Naive B cell (primary cell): ENCODE data around the gene SMIM32. TPM values are rescaled to one million over a fixed set of nuclear protein-coding genes. Genes with fewer than 3 reads are reported as not detected.

Experiments used
- ATAC-seq, 2 donors: fragments of 150-1000 bp; cut with Tn5 transposase; 2 replicates each; pipeline ENCODE4 v1.10.0; 2021; ENCODE audit warnings: low read depth in 2 of 2, mild to moderate bottlenecking in 2 of 2, moderate library complexity in 2 of 2
- DNase-seq: peaks from one replicate; pipeline ENCODE4 v3.0.0; 2022
- H3K27ac Mint-ChIP-seq, 6 donors: one replicate each; pipeline ENCODE4 v1.8.0; 2020 to 2022; ENCODE audit warnings: mild to moderate bottlenecking in 6 of 6, mixed read lengths in 6 of 6, moderate library complexity in 5 of 6, inconsistent platforms in 2 of 6
- H3K27me3 Mint-ChIP-seq, 3 donors: one replicate each; pipeline ENCODE4 v1.8.0; 2021 to 2022; ENCODE audit warnings: mixed read lengths in 3 of 3, mild to moderate bottlenecking in 1 of 3
- H3K36me3 Mint-ChIP-seq, 2 donors: one replicate each; pipeline ENCODE4 v1.8.0; 2020 to 2022; ENCODE audit warnings: mixed read lengths in 2 of 2, inconsistent platforms in 1 of 2, mild to moderate bottlenecking in 1 of 2
- H3K4me1 Mint-ChIP-seq, 3 donors: one replicate each; pipeline ENCODE4 v1.8.0; 2020 to 2022; ENCODE audit warnings: mixed read lengths in 3 of 3, inconsistent platforms in 1 of 3, mild to moderate bottlenecking in 1 of 3, moderate library complexity in 1 of 3
- H3K4me3 Mint-ChIP-seq, 8 donors: one replicate each; pipeline ENCODE4 v1.8.0; 2020 to 2022; ENCODE audit warnings: mild to moderate bottlenecking in 8 of 8, mixed read lengths in 8 of 8, moderate library complexity in 8 of 8, inconsistent platforms in 2 of 8
- H3K9me3 Mint-ChIP-seq, 7 donors: one replicate each; pipeline ENCODE4 v1.8.0; 2020 to 2022; ENCODE audit warnings: mixed read lengths in 7 of 7, mild to moderate bottlenecking in 5 of 7, inconsistent platforms in 2 of 7, moderate library complexity in 1 of 7
- polyA plus RNA-seq, 6 donors: library from polyadenylated mRNA; unstranded; fragments of 300-500 nt; fragmentation: Illumina TruSeq; gene quantifications; one replicate each; pipeline ENCODE4 v1.2.3, GENCODE V29; 2021; ENCODE audit warnings: low read depth in 6 of 6

Gene SMIM32
- polyA plus RNA-seq, 6 donors from 2014 or later = not detected

GRCh38 chr5:136190904-136191303 lies 2.1 kb downstream of the SMIM32 start:
- Mint-ChIP-seq H3K36me3 (peaks cover 21 to 25% of the 10 kb centered on the region in 2 donors), H3K4me3 (no peak overlapping the region)
- DNase-seq = no peak

DNA sequence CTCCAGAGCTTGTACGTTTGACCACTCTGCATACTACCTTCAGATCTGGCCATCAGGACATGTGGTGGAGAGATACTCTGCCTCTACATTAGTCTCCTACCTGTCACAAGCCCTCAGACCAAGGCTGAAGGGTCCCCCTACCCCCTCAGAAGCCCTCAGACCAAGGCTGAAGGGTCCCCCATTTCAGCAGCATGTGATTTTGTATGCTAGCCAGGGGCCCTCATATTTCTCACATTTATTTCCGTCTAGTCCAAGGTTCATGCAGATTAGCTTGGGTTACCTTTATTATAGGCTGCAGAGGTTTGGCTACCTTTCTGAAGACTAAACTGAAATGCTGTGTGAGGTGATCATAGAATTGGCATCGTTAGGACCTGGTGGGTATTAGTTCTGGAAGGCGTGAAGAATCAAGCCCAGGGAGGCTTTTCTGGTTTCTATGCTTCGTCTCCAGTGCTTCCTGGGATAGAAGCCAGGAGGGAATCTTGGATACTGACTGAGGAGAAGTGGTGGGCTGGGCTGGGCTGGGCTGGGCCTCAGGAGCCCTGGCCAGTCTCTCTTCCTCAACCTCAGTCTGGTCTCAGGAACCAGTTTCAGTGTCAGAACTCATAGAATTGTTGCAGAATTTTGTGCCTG lies 2.8 kb downstream of the SMIM32 start:
- DNase-seq (no peak), ATAC-seq (no peak)
- Mint-ChIP-seq H3K9me3 (peaks cover 0 to 7% (median 0%) of the 10 kb centered on the region in 7 donors), H3K27ac (no peak overlapping the region), H3K4me3 (no peak overlapping the region), H3K27me3 (peaks cover 25 to 45% (median 39%) of the 10 kb centered on the region in 3 donors), H3K4me1 (peaks cover 0 to 12% (median 12%) of the 10 kb centered on the region in 3 donors), H3K36me3 (peaks cover 21 to 25% of the 10 kb centered on the region in 2 donors)

More at GRCh38 chr5:136190904-136191303, 2.1 kb downstream of the SMIM32 start:
- no peak for ATAC-seq
- Mint-ChIP-seq H3K27me3 (peaks cover 26 to 52% (median 46%) of the 10 kb centered on the region in 3 donors), H3K27ac (no peak overlapping the region), H3K4me1 (peaks cover 0 to 12% (median 12%) of the 10 kb centered on the region in 3 donors), H3K9me3 (peaks cover 0 to 7% (median 0%) of the 10 kb centered on the region in 7 donors)

- DNase-seq = no peak
- Mint-ChIP-seq H3K27ac (peak overlapping the region in 1 of 6 donors; percentile 64), H3K27me3 (peaks cover 16 to 31% (median 26%) of the 10 kb centered on the region in 3 donors), H3K9me3 (peaks cover 0 to 7% (median 0%) of the 10 kb centered on the region in 7 donors), H3K4me1 (peaks cover 0 to 12% (median 9%) of the 10 kb centered on the region in 3 donors), H3K4me3 (no peak overlapping the region), H3K36me3 (peaks cover 21 to 25% of the 10 kb centered on the region in 2 donors)
- no peak for ATAC-seq
Measured at GRCh38 chr5:136188859-136189258, 4.1 kb downstream of the SMIM32 start.

GRCh38 chr5:136186796-136187195 lies 6.2 kb downstream of the SMIM32 start:
- H3K27me3 Mint-ChIP-seq = peaks cover 13 to 15% (median 13%) of the 10 kb centered on the region in 3 donors
- H3K36me3 Mint-ChIP-seq = peaks cover 21 to 25% of the 10 kb centered on the region in 2 donors
- DNase-seq (no peak), ATAC-seq (no peak)
- H3K4me1 Mint-ChIP-seq = peaks cover 0 to 8% (median 6%) of the 10 kb centered on the region in 3 donors
- no peak overlapping the region for H3K4me3 Mint-ChIP-seq
- H3K9me3 Mint-ChIP-seq = peaks cover 0 to 7% (median 0%) of the 10 kb centered on the region in 7 donors
- H3K27ac Mint-ChIP-seq = no peak overlapping the region

DNA sequence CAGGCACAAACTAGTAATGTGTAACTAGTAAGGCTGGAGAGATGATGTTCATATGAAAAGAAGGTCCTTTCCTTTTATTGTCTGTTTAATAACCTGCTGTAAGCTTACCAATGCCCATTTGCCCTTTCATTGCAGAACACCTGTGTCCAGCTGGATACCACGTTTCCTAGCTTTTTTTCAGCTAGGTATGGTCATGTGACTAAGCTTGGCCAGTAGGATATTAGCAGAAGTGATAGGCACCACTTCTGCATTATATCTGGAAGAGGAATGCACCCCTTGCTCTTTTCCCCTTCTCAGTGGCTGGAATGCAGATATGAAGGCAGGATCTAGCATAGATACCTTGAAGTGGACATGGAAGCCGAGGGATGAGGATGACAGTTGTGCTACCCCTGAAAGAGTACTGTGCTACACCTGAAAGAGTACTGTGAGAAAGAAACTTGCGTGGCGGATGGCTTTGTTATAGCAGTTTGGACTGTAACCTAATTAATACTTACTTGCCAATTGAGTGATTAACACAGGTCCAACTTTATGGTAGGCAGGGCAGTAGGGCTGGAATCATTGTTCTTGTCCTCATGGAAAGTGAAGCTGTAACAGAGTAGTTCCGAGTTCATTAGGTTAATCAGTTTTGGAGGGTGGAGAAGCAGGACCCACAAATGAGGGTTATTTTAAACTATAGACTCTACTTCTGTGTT lies 6.8 kb downstream of the SMIM32 start:
- H3K9me3 Mint-ChIP-seq = peaks cover 0 to 7% (median 0%) of the 10 kb centered on the region in 7 donors
- H3K27ac Mint-ChIP-seq = peak overlapping the region in 1 of 6 donors; percentile 34
- peaks cover 0 to 4% (median 0%) of the 10 kb centered on the region in 3 donors for H3K4me1 Mint-ChIP-seq
- H3K4me3 Mint-ChIP-seq = no peak overlapping the region
- ATAC-seq (no peak), DNase-seq (no peak)
- peaks cover 6 to 13% (median 8%) of the 10 kb centered on the region in 3 donors for H3K27me3 Mint-ChIP-seq
- peaks cover 21 to 25% of the 10 kb centered on the region in 2 donors for H3K36me3 Mint-ChIP-seq

- H3K4me1 Mint-ChIP-seq = peaks cover 0 to under 1% (median 0%) of the 10 kb centered on the region in 3 donors
- H3K9me3 Mint-ChIP-seq = peaks cover 0 to 4% (median 0%) of the 10 kb centered on the region in 7 donors
- no peak overlapping the region for H3K27ac Mint-ChIP-seq
- H3K27me3 Mint-ChIP-seq = no peaks in the 10 kb centered on the region
- no peak overlapping the region for H3K4me3 Mint-ChIP-seq
- DNase-seq (no peak), ATAC-seq (no peak)
- H3K36me3 Mint-ChIP-seq = peaks cover 18 to 21% of the 10 kb centered on the region in 2 donors
Measured at GRCh38 chr5:136182618-136183017, 10.3 kb downstream of the SMIM32 start.

- Mint-ChIP-seq H3K27me3 (no peaks in the 10 kb centered on the region), H3K9me3 (no peaks in the 10 kb centered on the region), H3K27ac (no peak overlapping the region), H3K36me3 (peaks cover 21 to 31% of the 10 kb centered on the region in 2 donors), H3K4me3 (no peak overlapping the region), H3K4me1 (no peaks in the 10 kb centered on the region)
- ATAC-seq (no peak), DNase-seq (no peak)
Measured at GRCh38 chr5:136174021-136174659, 18.8 kb downstream of the SMIM32 start.

GRCh38 chr5:136169218-136169617 lies 23.7 kb downstream of the SMIM32 start:
- DNase-seq (no peak), ATAC-seq (no peak)
- Mint-ChIP-seq H3K4me3 (no peak overlapping the region), H3K4me1 (peaks cover 9 to 15% (median 14%) of the 10 kb centered on the region in 3 donors), H3K9me3 (no peaks in the 10 kb centered on the region), H3K36me3 (peaks cover 17 to 31% of the 10 kb centered on the region in 2 donors), H3K27ac (no peak overlapping the region), H3K27me3 (no peaks in the 10 kb centered on the region)

DNA sequence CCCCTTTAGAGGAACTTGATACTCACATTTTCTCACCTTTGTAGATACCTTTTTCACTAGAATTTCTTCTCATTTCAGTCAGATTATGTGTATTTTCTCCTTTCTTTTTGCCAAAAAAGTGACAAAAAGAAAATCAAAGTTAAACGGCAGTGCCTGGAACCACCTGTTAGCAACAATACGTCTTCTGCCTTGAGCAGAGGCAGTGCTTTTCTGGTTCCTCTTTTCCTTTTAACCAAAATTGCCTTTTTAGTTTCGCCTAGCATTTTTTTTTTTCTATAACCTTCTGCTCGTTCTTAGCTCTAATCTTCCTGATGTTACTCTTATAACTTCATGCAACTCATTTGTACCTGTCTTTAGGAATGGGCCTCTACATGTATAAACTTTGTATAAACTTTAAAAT lies 26.1 kb downstream of the SMIM32 start:
- Mint-ChIP-seq H3K27ac (peak overlapping the region; percentile 22 to 77 (median 36)), H3K9me3 (no peaks in the 10 kb centered on the region), H3K4me1 (peaks cover 9 to 16% (median 15%) of the 10 kb centered on the region in 3 donors), H3K27me3 (no peaks in the 10 kb centered on the region), H3K36me3 (peaks cover 10 to 26% of the 10 kb centered on the region in 2 donors), H3K4me3 (peak overlapping the region in 3 of 8 donors; percentile 10 to 46 (median 30))
- ATAC-seq (peak in 1 of 2 donors; percentile 28), DNase-seq (peak; percentile 7)

DNA sequence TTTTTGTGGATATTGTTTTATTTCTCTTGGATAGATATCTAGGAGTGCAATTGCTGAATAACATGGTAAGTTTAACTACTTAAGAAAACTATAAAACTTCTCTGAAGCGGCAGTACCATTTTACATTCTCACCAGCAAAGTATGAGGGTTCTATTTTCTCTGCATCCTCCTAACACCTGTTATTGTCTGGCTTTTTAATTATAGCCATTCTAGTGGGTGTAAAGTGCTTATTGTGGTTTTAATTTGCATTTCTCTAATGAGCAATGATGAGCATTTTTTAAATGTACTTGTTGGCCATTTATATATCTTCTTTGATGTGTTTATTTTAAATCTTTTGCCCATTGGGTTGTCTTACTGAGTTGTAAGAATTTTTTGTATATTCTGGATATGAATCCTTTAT lies 28.7 kb downstream of the SMIM32 start:
- Mint-ChIP-seq H3K27me3 (no peaks in the 10 kb centered on the region), H3K9me3 (no peaks in the 10 kb centered on the region), H3K4me3 (no peak overlapping the region), H3K27ac (peak overlapping the region in 2 of 6 donors; percentile 28 to 54), H3K36me3 (peaks cover 10 to 27% of the 10 kb centered on the region in 2 donors), H3K4me1 (peaks cover 17 to 27% (median 18%) of the 10 kb centered on the region in 3 donors)
- DNase-seq = no peak
- ATAC-seq = no peak

- DNase-seq (no peak), ATAC-seq (no peak)
- H3K4me1 Mint-ChIP-seq = peaks cover 17 to 24% (median 19%) of the 10 kb centered on the region in 3 donors
- H3K27me3 Mint-ChIP-seq = no peaks in the 10 kb centered on the region
- H3K36me3 Mint-ChIP-seq = peaks cover 0 to 18% of the 10 kb centered on the region in 2 donors
- no peaks in the 10 kb centered on the region for H3K9me3 Mint-ChIP-seq
- H3K27ac Mint-ChIP-seq = no peak overlapping the region
- no peak overlapping the region for H3K4me3 Mint-ChIP-seq
Measured at GRCh38 chr5:136162008-136162407, 31.0 kb downstream of the SMIM32 start.

- H3K4me3 Mint-ChIP-seq = no peak overlapping the region
Measured at GRCh38 chr5:136159457-136159856, 33.5 kb downstream of the SMIM32 start.

GRCh38 chr5:136157514-136157913 lies 35.4 kb downstream of the SMIM32 start:
- peaks cover 12 to 21% (median 18%) of the 10 kb centered on the region in 3 donors for H3K4me1 Mint-ChIP-seq
- peaks cover 37 to 40% of the 10 kb centered on the region in 2 donors for H3K36me3 Mint-ChIP-seq
- DNase-seq = no peak
- H3K27me3 Mint-ChIP-seq = no peaks in the 10 kb centered on the region
- no peak for ATAC-seq
- no peaks in the 10 kb centered on the region for H3K9me3 Mint-ChIP-seq
- no peak overlapping the region for H3K4me3 Mint-ChIP-seq
- H3K27ac Mint-ChIP-seq = no peak overlapping the region

More at GRCh38 chr5:136159457-136159856, 33.5 kb downstream of the SMIM32 start:
- Mint-ChIP-seq H3K27ac (no peak overlapping the region), H3K4me1 (peaks cover 12 to 21% (median 18%) of the 10 kb centered on the region in 3 donors), H3K9me3 (no peaks in the 10 kb centered on the region), H3K36me3 (peaks cover 20 to 34% of the 10 kb centered on the region in 2 donors), H3K27me3 (no peaks in the 10 kb centered on the region)
- ATAC-seq (no peak), DNase-seq (no peak)
